GM21423 (cell line): ENCODE data around the gene EGFL8.

Experiments used
- ATAC-seq: cut with Tn5 transposase; IDR thresholded peaks from one replicate; pipeline ENCODE4 v1.9.1; 2021; ENCODE audit warnings: mild to moderate bottlenecking, moderate library complexity; ENCODE audit not compliant: unreplicated experiment

EGFL8 gene

GRCh38 chr6:32146287-32146686, 18.1 kb upstream of the EGFL8 start:
- no peak for ATAC-seq

- no peak for ATAC-seq
Measured at GRCh38 chr6:32146687-32147086, 17.7 kb upstream of the EGFL8 start.

- ATAC-seq: no peak
Measured at GRCh38 chr6:32147401-32148132, 16.8 kb upstream of the EGFL8 start.

GRCh38 chr6:32148289-32149091, 15.9 kb upstream of the EGFL8 start:
- ATAC-seq: no peak

GRCh38 chr6:32149092-32149755, 15.2 kb upstream of the EGFL8 start:
- ATAC-seq: no peak

- no peak for ATAC-seq
Measured at GRCh38 chr6:32149932-32150870, 14.2 kb upstream of the EGFL8 start.

- ATAC-seq: no peak
Measured at GRCh38 chr6:32151181-32151862, 13.1 kb upstream of the EGFL8 start.

GRCh38 chr6:32151863-32152768, 12.3 kb upstream of the EGFL8 start, which contains the start of gene PRRT1:
TSS of gene PRRT1 (minus strand) at chr6:32151939. CDS start at chr6:32151827, 112 bp downstream.
- no peak for ATAC-seq

- ATAC-seq: no peak
Measured at GRCh38 chr6:32152769-32153563, 11.4 kb upstream of the EGFL8 start.

- ATAC-seq: no peak
Measured at GRCh38 chr6:32153564-32154513, 10.6 kb upstream of the EGFL8 start, which contains the start of gene PPT2. TSS of gene PPT2 (plus strand) at chr6:32154141. CDS start at chr6:32154595, 454 bp downstream.

- ATAC-seq: no peak
Measured at GRCh38 chr6:32154514-32155161, 9.8 kb upstream of the EGFL8 start.

- no peak for ATAC-seq
Measured at GRCh38 chr6:32156891-32157290, 7.5 kb upstream of the EGFL8 start.

GRCh38 chr6:32158052-32158451, 6.3 kb upstream of the EGFL8 start:
- no peak for ATAC-seq

GRCh38 chr6:32163559-32164258, 686 bp upstream of the EGFL8 start:
- no peak for ATAC-seq

- ATAC-seq: no peak
Measured at GRCh38 chr6:32166411-32167061, 2.1 kb downstream of the EGFL8 start.
